Right atrium auricular region (tissue), 2 donors: ENCODE results near the gene ZNF646. TPM values are rescaled to one million over a fixed set of nuclear protein-coding genes. Genes with fewer than 3 reads are reported as not detected.
A peak's percentile ranks its signal among the peaks of the same experiment; 100 is the strongest.

ENCODE experiments used
- DNase-seq: peaks from one replicate; pipeline ENCODE4 v3.0.0-alpha.2; 2019; ENCODE audit warnings: low spot score
- H3K27ac ChIP-seq, 2 donors: fragments of 200-600 bp; sonication (generic); 1 replicate in 1 of 2; 2 replicates in 1 of 2; pipeline ENCODE4 v1.5.1; 2016 to 2019
- H3K27me3 ChIP-seq, 2 donors: fragments of 200-600 bp; sonication (generic); one replicate each; pipeline versions ENCODE4 v1.5.1 to v1.6.0; 2017 to 2019
- H3K36me3 ChIP-seq: fragments of 200-600 bp; sonication (generic); one replicate; pipeline ENCODE4 v1.5.1; 2016
- H3K4me1 ChIP-seq, 2 donors: fragments of 200-600 bp; sonication (generic); one replicate each; pipeline versions ENCODE4 v1.5.1 to v1.6.0; 2017 to 2019
- H3K4me3 ChIP-seq, 2 donors: fragments of 200-600 bp; sonication (generic); 1 replicate in 1 of 2; 2 replicates in 1 of 2; pipeline ENCODE4 v1.5.1; 2017 to 2019; ENCODE audit warnings: mild to moderate bottlenecking in 1 of 2, moderate library complexity in 1 of 2
- H3K9me3 ChIP-seq, 2 donors: fragments of 200-600 bp; sonication (generic); one replicate each; pipeline ENCODE4 v1.5.1; 2019
- total RNA-seq, 2 donors: library from RNA; depleted of rRNA; stranded (reverse); fragments of >200 nt; gene quantifications; one replicate each; pipeline ENCODE4 v1.1.0, GENCODE V29; 2016
- TF ChIP-seq, protein P1 (sequence below), 2 donors: fragments of 200-600 bp; sonication (generic); IDR thresholded peaks; one replicate each; pipeline ENCODE4 v1.5.1; 2019; ENCODE audit warnings: antibody characterized with exemption in 2 of 2

The ZNF646 gene
- total RNA-seq, 2 donors from 2014 or later: 6.2 to 10.8 TPM

DNA sequence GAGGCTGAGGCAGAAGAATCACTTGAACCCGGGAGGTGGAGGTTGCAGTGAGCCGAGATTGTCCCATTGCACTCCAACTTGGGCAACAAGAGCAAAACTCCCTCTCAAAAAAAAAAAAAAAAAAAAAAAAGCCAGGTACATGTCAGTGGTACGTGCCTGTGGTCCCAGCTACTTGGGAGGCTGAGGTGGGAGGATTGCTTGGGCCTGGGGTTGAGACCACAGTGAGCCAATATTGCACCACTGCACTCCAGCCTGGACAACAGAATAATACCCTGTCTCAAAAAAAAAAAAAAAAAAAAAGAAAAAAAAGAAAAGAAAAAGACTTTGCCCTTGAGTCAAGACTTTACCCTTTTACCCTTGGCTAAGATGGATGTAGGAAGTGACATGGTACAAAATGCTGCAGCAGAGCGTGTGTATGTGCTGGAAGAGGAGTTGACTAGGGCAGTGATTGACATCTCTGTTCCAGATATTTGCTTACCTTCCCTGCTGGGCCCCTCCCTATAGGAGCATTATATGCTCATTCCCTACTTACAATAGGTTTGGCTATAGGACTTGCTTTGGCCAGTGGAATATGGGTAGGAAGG lies 30.2 kb upstream of the ZNF646 start:
- TF ChIP-seq, protein P1, sequence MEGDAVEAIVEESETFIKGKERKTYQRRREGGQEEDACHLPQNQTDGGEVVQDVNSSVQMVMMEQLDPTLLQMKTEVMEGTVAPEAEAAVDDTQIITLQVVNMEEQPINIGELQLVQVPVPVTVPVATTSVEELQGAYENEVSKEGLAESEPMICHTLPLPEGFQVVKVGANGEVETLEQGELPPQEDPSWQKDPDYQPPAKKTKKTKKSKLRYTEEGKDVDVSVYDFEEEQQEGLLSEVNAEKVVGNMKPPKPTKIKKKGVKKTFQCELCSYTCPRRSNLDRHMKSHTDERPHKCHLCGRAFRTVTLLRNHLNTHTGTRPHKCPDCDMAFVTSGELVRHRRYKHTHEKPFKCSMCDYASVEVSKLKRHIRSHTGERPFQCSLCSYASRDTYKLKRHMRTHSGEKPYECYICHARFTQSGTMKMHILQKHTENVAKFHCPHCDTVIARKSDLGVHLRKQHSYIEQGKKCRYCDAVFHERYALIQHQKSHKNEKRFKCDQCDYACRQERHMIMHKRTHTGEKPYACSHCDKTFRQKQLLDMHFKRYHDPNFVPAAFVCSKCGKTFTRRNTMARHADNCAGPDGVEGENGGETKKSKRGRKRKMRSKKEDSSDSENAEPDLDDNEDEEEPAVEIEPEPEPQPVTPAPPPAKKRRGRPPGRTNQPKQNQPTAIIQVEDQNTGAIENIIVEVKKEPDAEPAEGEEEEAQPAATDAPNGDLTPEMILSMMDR (IDR thresholded peaks at IDR 0.05): no peak
- Histone ChIP-seq H3K36me3 (peaks cover 37% of the 10 kb centered on the region), H3K4me3 (no peak overlapping the region), H3K9me3 (no peaks in the 10 kb centered on the region), H3K27ac (no peak overlapping the region), H3K27me3 (no peaks in the 10 kb centered on the region), H3K4me1 (no peaks in the 10 kb centered on the region)
- no peak for DNase-seq

DNA sequence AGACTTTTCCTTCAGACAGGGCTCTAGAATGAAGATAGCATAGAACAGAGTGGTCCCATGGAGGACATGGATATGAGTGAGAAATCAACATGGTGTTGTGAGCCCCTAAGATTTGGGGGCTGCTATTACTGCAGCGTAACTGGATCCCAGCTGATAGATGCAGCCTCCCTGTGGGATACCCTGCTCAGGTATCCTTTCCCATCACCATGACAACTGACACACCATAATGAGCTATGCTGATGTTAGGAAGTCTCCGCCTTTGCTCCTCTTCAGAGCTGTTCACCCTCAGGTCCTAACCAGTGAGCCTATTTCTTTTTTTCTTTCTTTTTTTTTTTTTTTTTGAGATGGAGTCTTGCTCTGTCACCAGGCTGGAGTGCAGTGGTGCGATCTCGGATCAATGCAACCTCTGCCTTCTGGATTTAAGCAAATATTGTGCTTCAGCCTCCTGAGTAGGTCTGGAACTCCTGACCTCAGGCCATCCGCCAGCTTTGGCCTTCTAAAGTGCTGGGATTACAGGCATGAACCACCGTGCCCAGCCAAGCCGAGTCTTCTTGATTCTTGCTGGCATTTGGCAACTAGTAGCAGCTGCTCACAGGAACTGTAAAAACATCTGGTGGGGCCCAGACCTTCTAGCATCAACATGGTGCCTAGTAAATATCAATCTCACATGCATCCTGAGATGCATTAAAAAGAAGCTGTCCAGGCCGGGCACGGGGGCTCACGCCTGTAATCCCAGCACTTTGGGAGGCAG lies 23.8 kb upstream of the ZNF646 start:
- no peak overlapping the region for H3K4me3 ChIP-seq
- no peaks in the 10 kb centered on the region for H3K36me3 ChIP-seq

DNA sequence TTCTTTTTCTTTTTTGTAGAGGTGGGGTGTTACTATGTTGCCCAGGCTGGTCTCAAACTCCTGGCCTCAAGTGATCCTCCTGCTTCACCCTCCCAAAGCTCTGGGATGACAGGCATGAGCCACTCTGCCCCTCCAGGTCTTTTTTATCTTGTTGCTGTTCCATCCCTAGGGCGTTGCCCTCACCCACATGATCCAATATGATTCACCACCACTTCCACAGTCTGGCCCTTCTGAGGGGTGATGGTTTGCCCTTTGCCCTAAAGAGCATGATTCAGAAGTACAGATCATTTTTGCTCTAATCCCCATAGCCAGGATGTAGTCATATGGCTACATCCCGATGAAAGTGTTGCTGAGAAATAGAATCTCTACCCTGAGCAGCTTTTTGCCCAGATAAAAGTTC lies 22.1 kb upstream of the ZNF646 start:
- H3K36me3 ChIP-seq: no peaks in the 10 kb centered on the region

More for the DNA sequence above, 23.8 kb upstream of the ZNF646 start:
- Histone ChIP-seq H3K27me3 (no peaks in the 10 kb centered on the region), H3K9me3 (no peaks in the 10 kb centered on the region), H3K4me1 (no peaks in the 10 kb centered on the region), H3K27ac (no peak overlapping the region)
- DNase-seq: no peak
- TF ChIP-seq, protein P1 (IDR thresholded peaks at IDR 0.05): no peak

DNA sequence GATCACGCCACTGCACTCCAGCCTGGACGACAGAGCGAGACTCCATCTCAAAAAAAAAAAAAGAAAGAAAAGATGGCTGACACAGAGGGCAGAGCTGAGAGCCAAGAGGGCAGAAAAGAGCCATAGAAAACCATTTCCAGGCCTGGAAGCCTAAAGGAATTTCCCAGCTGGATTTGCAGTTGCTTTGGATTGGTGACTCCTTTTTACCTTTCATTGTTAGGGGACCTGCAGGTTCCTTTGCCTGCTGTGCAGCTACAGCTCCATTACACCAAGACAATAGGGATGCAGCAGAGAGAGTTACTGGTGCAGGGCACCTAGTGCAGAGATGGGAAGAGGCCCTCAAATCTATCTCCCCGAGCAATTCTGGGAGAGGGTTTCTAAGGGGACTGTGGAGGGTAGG lies 18.6 kb upstream of the ZNF646 start:
- no peak for DNase-seq
- TF ChIP-seq, protein P1 (IDR thresholded peaks at IDR 0.05): no peak
- no peak overlapping the region for H3K4me3 ChIP-seq
- no peaks in the 10 kb centered on the region for H3K9me3 ChIP-seq
- no peaks in the 10 kb centered on the region for H3K4me1 ChIP-seq
- no peak overlapping the region for H3K27ac ChIP-seq
- H3K36me3 ChIP-seq: peaks cover 4% of the 10 kb centered on the region
- no peaks in the 10 kb centered on the region for H3K27me3 ChIP-seq

More for the DNA sequence above, 22.1 kb upstream of the ZNF646 start:
- DNase-seq: peak; percentile 64
- Histone ChIP-seq H3K27me3 (no peaks in the 10 kb centered on the region), H3K9me3 (no peaks in the 10 kb centered on the region), H3K27ac (no peak overlapping the region), H3K4me3 (no peak overlapping the region), H3K4me1 (no peaks in the 10 kb centered on the region)
- TF ChIP-seq, protein P1 (IDR thresholded peaks at IDR 0.05): no peak

DNA sequence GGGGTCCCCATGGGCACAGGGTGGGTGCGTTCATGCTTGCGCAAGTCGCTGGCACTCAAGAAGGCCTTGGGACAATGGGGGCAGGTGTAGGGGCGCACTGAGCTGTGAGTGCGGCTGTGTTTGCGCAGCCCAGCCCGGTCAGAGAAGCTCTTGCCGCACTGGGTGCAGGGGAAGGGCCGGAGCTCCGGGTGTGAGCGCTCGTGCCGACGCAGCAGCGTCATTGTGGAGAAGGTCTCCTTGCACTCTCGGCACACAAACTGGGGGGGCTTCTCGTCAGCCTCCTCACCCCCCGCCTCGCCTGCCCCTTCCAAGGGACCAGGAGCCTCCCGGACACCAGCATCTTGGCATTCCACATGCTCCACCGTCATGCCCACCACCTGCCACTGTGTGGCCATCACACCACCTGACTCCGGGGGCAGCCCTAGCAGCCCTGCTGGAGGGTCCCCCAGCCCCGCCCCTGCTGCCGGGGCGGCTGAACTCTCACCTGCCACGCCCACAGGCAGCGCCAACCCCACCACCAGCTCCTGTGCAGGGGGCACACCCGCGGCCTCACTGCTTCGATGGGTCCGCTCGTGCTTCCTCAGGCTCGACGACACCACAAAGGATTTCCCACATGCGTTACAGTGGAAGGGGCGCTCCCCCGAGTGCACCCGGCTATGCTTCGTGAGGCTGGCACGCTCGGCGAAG lies 13.0 kb upstream of the ZNF646 start:
- Histone ChIP-seq H3K4me3 (no peak overlapping the region), H3K4me1 (peaks cover 0 to 15% of the 10 kb centered on the region in 2 donors), H3K27ac (no peak overlapping the region), H3K27me3 (no peaks in the 10 kb centered on the region), H3K36me3 (peaks cover 25% of the 10 kb centered on the region), H3K9me3 (no peaks in the 10 kb centered on the region)
- DNase-seq: no peak
- TF ChIP-seq, protein P1 (IDR thresholded peaks at IDR 0.05): no peak
